Smooth muscle cell (in vitro differentiated cells): ENCODE measurements around the gene HIVEP3. TPM values are rescaled to one million over a fixed set of nuclear protein-coding genes. Genes with fewer than 3 reads are reported as not detected.

Experiments
- DNase-seq: peaks from one replicate; lab custom pipeline; 2025; ENCODE audit not compliant: unreplicated experiment; lab: John Stamatoyannopoulos, UW
- H2AFZ ChIP-seq: fragments of 200-600 bp; sonication (generic); 2 replicates; pipeline ENCODE4 v1.6.0; 2016; ENCODE audit warnings: antibody characterized with exemption, low read depth, mild to moderate bottlenecking
- H3F3A ChIP-seq: fragments of 200-600 bp; sonication (generic); 2 replicates; pipeline ENCODE4 v1.6.0; 2017; ENCODE audit warnings: antibody characterized with exemption, low read depth
- H3K27ac ChIP-seq: fragments of 200-600 bp; sonication (generic); 2 replicates; pipeline ENCODE4 v1.5.1; 2016; ENCODE audit warnings: low read depth, mild to moderate bottlenecking
- H3K27me3 ChIP-seq: fragments of 200-600 bp; sonication (generic); 2 replicates; pipeline ENCODE4 v1.6.1; 2016; ENCODE audit warnings: low read depth, mild to moderate bottlenecking
- H3K36me3 ChIP-seq: fragments of 200-600 bp; sonication (generic); 2 replicates; pipeline ENCODE4 v1.5.1; 2016; ENCODE audit warnings: low read depth
- H3K4me1 ChIP-seq: fragments of 200-600 bp; sonication (generic); 2 replicates; pipeline ENCODE4 v1.5.1; 2016; ENCODE audit warnings: low read depth
- H3K4me2 ChIP-seq: fragments of 200-600 bp; sonication (generic); 2 replicates; pipeline ENCODE4 v1.6.0; 2016; ENCODE audit warnings: mild to moderate bottlenecking
- H3K4me3 ChIP-seq: fragments of 200-600 bp; sonication (generic); 2 replicates; pipeline ENCODE4 v1.5.1; 2016; ENCODE audit warnings: mild to moderate bottlenecking
- H3K79me2 ChIP-seq: fragments of 200-600 bp; sonication (generic); 2 replicates; pipeline ENCODE4 v1.6.0; 2016; ENCODE audit warnings: low read depth, mild to moderate bottlenecking
- H3K9ac ChIP-seq: fragments of 200-600 bp; sonication (generic); 2 replicates; pipeline ENCODE4 v1.6.0; 2016; ENCODE audit warnings: low read depth
- H3K9me3 ChIP-seq: fragments of 200-600 bp; sonication (generic); replicated peaks from 2 replicates; pipeline ENCODE4 v1.5.1; 2016; ENCODE audit warnings: low read depth
- H4K20me1 ChIP-seq: fragments of 200-600 bp; sonication (generic); 2 replicates; pipeline ENCODE4 v1.6.0; 2016; ENCODE audit warnings: low read depth
- WGBS: methylation state at CpG from one replicate; pipeline ENCODE4 v1.1.7; 2016; ENCODE audit warnings: low lambda C conversion rate; 5-methylcytosine and 5-hydroxymethylcytosine counted together
- polyA plus RNA-seq: library from polyadenylated mRNA; unstranded; fragments of >200 nt; fragmentation: Nextera tagmentation; extraction: Ambion mirVana; gene quantifications from 2 replicates; pipeline ENCODE4 v1.2.1, GENCODE V29; 2016
- total RNA-seq: library from RNA; depleted of rRNA; stranded (reverse); fragments of >200 nt; gene quantifications from 2 replicates; pipeline ENCODE4 v1.2.3, GENCODE V29; 2014
- TF ChIP-seq, protein P1 (sequence below): fragments of 200-600 bp; sonication (generic); IDR thresholded peaks from 2 replicates; pipeline ENCODE4 v1.5.1; 2017; ENCODE audit warnings: borderline replicate concordance, mild to moderate bottlenecking, antibody characterized with exemption; ENCODE audit not compliant: insufficient read depth, poor library complexity, severe bottlenecking

HIVEP3 gene
- total and polyA plus RNA-seq, 2 experiments from 2014 or later = 2.1 to 6.4 TPM

DNA sequence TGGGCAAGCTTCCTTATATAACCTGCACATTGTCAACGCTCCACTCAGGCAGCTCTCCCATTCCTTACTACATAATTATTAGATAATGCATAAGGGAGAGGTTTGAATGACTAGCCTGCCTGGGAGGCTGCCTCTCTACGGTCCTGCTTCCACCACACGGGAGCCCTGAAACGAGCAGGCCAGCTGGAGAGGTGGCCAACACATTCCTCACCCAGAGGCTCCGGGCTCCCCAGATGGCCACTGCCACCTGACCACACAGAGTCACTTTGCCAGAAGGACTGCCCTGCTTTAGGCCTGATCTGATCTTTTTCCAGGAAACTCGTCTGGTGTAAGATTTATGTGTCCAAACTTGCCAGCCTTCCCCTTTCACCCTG, 27.9 kb downstream of the HIVEP3 start:
- H3K9me3 ChIP-seq = no peaks in the 10 kb centered on the region
- peak overlapping the region; percentile 76 for H3K4me2 ChIP-seq
- H3K4me3 ChIP-seq = no peak overlapping the region
- TF ChIP-seq, protein P1, sequence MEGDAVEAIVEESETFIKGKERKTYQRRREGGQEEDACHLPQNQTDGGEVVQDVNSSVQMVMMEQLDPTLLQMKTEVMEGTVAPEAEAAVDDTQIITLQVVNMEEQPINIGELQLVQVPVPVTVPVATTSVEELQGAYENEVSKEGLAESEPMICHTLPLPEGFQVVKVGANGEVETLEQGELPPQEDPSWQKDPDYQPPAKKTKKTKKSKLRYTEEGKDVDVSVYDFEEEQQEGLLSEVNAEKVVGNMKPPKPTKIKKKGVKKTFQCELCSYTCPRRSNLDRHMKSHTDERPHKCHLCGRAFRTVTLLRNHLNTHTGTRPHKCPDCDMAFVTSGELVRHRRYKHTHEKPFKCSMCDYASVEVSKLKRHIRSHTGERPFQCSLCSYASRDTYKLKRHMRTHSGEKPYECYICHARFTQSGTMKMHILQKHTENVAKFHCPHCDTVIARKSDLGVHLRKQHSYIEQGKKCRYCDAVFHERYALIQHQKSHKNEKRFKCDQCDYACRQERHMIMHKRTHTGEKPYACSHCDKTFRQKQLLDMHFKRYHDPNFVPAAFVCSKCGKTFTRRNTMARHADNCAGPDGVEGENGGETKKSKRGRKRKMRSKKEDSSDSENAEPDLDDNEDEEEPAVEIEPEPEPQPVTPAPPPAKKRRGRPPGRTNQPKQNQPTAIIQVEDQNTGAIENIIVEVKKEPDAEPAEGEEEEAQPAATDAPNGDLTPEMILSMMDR = no peak
- 57% methylated on average over 6 of the region's 6 CpGs for WGBS
- H2AFZ ChIP-seq = no peak overlapping the region
- H3F3A ChIP-seq = no peaks in the 10 kb centered on the region
- no peak for DNase-seq
- H4K20me1 ChIP-seq = no peaks in the 10 kb centered on the region
- peak overlapping the region; percentile 43 for H3K27ac ChIP-seq
- peaks cover 12% of the 10 kb centered on the region for H3K4me1 ChIP-seq
- H3K36me3 ChIP-seq = no peaks in the 10 kb centered on the region
- H3K9ac ChIP-seq = no peak overlapping the region
- H3K79me2 ChIP-seq = no peaks in the 10 kb centered on the region
- no peaks in the 10 kb centered on the region for H3K27me3 ChIP-seq

DNA sequence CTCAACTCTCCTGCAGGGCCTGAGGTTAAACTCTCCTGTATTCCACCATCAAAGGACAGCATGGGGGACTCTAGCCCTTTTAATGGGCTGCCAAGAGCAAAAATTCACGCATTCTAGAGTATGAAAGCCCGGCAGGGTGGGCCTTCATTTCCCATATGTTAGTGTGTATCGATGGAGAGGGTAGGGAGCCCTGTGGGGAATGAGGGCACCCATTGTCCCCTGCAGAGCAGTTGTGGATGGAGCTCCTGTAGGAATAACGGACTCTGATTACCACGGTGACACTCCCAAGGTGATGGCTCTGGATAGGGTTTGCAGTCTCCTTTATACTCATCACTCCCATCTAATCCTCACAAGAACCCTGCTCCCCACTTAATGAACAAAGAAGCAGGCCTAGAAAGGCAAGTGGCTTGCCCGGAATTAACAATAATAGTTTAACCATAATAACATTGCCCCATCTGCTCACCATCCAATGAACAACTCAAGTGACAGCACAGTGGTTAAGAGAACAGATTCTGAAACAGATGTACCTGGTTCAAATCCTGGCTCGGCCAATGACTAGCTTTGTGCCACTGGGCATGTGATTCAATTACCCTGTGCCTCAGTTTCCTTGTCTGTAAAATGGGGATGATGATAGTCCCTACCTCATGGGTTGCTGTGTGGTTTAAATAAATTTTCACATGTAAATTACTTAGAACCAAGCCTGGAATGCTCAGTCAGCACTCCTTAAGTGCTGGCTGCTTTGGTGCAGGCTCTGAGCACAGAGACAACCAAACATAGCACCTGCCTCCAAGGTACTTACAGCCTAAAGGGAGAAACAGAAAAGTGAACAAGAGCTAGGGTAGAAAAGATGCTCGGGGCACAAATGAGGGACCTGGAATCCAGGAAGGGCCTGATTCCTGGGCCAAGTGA, 29.0 kb downstream of the HIVEP3 start:
- H3K27me3 ChIP-seq = no peaks in the 10 kb centered on the region
- DNase-seq = no peak
- H3K9ac ChIP-seq = no peak overlapping the region
- no peak overlapping the region for H3K4me2 ChIP-seq
- no peaks in the 10 kb centered on the region for H3K36me3 ChIP-seq
- no peak overlapping the region for H3K27ac ChIP-seq
- peaks cover 12% of the 10 kb centered on the region for H3K4me1 ChIP-seq
- TF ChIP-seq, protein P1 = no peak
- H3K4me3 ChIP-seq = no peak overlapping the region
- H3K79me2 ChIP-seq = no peaks in the 10 kb centered on the region
- no peaks in the 10 kb centered on the region for H4K20me1 ChIP-seq
- no peaks in the 10 kb centered on the region for H3K9me3 ChIP-seq
- no peak overlapping the region for H2AFZ ChIP-seq
- H3F3A ChIP-seq = no peaks in the 10 kb centered on the region
- WGBS = 97% methylated on average over 8 of the region's 8 CpGs

DNA sequence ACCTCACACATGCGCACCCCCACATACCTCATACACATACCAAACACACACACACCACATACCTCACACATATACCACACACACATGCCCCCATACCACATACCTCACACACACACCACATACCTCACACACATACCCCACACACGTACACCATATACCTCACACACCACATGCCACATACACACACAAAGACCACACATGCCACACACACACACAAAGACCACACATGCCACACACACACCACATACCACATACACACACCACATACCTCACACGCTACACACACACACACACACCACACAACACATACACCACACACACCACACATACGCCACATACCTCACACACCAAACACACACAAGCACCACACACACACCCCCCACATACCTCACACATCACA, 30.0 kb downstream of the HIVEP3 start:
- TF ChIP-seq, protein P1 = no peak
- no peak overlapping the region for H2AFZ ChIP-seq
- H3K4me1 ChIP-seq = peaks cover 12% of the 10 kb centered on the region
- H3K27me3 ChIP-seq = no peaks in the 10 kb centered on the region
- H3F3A ChIP-seq = no peaks in the 10 kb centered on the region
- WGBS = 91% methylated on average over 3 of the region's 4 CpGs
- H3K36me3 ChIP-seq = no peaks in the 10 kb centered on the region
- no peak for DNase-seq
- no peak overlapping the region for H3K4me3 ChIP-seq
- no peaks in the 10 kb centered on the region for H3K9me3 ChIP-seq
- no peaks in the 10 kb centered on the region for H4K20me1 ChIP-seq
- H3K27ac ChIP-seq = no peak overlapping the region
- H3K4me2 ChIP-seq = no peak overlapping the region
- no peaks in the 10 kb centered on the region for H3K79me2 ChIP-seq
- no peak overlapping the region for H3K9ac ChIP-seq

DNA sequence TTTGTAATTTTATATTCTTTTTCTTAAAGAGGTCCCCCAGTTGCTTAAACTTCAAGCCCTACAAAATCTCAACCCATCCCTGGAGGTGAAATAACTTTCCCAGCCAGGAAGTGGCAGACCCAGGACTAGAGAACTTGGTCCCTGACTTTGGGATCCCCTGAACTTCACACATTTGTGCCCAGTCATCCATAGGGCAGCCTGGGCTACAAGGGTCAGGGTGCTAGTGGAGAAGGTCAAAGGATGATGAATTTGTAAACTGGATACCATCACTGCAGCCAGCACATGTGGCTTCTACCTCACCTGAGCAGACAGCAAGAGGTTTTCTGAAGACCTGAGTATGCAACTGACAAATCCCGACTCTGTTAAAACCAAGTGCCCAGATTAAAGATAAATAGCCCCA, 31.4 kb downstream of the HIVEP3 start:
- Histone ChIP-seq H3K27ac (no peak overlapping the region), H3K4me2 (no peak overlapping the region), H3K79me2 (no peaks in the 10 kb centered on the region), H4K20me1 (no peaks in the 10 kb centered on the region), H3K4me3 (no peak overlapping the region), H3K4me1 (peaks cover 12% of the 10 kb centered on the region), H2AFZ (no peak overlapping the region), H3K9me3 (no peaks in the 10 kb centered on the region), H3K27me3 (no peaks in the 10 kb centered on the region), H3F3A (no peaks in the 10 kb centered on the region), H3K9ac (no peak overlapping the region), H3K36me3 (no peaks in the 10 kb centered on the region)
- 93% methylated on average over 1 of the region's 1 CpG for WGBS
- DNase-seq = no peak
- TF ChIP-seq, protein P1 = no peak
